D721Med (cell line): ENCODE results near the gene KDM4C.

Experiments used
- DNase-seq: peaks from one replicate; pipeline ENCODE4 v3.0.0; 2011; ENCODE audit warnings: low spot score; ENCODE audit not compliant: insufficient read length
- FAIRE-seq: peaks from 2 replicates; lab custom pipeline; 2011; peaks lifted over from hg19 to GRCh38; lab: Jason Lieb, UNC
- TF ChIP-seq, protein P1 (sequence below): IDR thresholded peaks from 2 replicates; pipeline ENCODE4 v1.5.1; 2012; ENCODE audit warnings: mild to moderate bottlenecking, control low read depth; ENCODE audit not compliant: insufficient read depth; ENCODE audit errors: missing control alignments

Gene KDM4C

DNA sequence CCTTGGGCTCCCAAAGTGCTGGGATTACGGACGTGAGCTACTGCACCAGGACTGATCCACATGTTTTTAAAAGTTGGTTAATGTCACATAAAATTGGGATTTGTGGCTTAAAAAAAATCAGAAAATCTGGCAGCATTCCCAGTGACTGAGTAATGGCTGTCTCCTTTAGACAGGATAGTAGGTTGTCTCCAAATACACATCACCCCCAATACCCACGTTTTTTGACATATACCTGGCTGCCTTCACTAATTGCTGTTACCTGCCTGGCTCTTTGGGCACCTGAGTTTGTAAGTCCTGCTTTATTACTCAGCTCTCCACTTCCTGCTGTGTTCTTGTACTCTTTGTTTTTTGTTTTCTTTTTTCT lies 84.8 kb downstream of the KDM4C start:
- TF ChIP-seq, protein P1, sequence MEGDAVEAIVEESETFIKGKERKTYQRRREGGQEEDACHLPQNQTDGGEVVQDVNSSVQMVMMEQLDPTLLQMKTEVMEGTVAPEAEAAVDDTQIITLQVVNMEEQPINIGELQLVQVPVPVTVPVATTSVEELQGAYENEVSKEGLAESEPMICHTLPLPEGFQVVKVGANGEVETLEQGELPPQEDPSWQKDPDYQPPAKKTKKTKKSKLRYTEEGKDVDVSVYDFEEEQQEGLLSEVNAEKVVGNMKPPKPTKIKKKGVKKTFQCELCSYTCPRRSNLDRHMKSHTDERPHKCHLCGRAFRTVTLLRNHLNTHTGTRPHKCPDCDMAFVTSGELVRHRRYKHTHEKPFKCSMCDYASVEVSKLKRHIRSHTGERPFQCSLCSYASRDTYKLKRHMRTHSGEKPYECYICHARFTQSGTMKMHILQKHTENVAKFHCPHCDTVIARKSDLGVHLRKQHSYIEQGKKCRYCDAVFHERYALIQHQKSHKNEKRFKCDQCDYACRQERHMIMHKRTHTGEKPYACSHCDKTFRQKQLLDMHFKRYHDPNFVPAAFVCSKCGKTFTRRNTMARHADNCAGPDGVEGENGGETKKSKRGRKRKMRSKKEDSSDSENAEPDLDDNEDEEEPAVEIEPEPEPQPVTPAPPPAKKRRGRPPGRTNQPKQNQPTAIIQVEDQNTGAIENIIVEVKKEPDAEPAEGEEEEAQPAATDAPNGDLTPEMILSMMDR: no peak
- FAIRE-seq (no peak), DNase-seq (no peak)

DNA sequence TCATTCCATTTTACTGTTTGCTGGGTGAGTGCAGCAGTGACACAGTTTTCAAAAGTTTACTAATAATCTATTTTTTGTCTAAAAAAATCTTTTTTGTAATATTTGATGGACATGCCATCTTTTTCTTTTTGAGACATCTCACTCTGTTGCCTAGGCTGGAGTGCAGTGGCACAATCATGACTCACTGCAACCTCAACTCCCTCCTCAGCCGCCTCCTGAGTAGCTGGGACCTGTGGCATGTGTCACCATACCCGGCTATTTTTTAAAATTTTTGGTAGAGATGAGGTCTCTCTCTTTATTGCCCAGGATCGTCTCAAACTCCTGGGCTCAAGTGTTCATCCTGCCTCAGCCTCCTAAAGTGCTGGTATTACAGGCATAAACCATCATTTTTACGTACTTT lies 86.0 kb downstream of the KDM4C start:
- no peak for DNase-seq
- TF ChIP-seq, protein P1: no peak
- FAIRE-seq: no peak

GRCh38 chr9:6844267-6844666 lies 86.5 kb downstream of the KDM4C start:
- TF ChIP-seq, protein P1: no peak
- DNase-seq (no peak), FAIRE-seq (no peak)

GRCh38 chr9:6845128-6845826 lies 87.5 kb downstream of the KDM4C start:
- TF ChIP-seq, protein P1: no peak
- DNase-seq (no peak), FAIRE-seq (no peak)

GRCh38 chr9:6845880-6846279 lies 88.1 kb downstream of the KDM4C start:
- FAIRE-seq (no peak), DNase-seq (no peak)
- TF ChIP-seq, protein P1: peak; percentile 13

- FAIRE-seq (no peak), DNase-seq (no peak)
Observed at GRCh38 chr9:6852243-6852963, 94.6 kb downstream of the KDM4C start.

More at GRCh38 chr9:6852243-6852963, 94.6 kb downstream of the KDM4C start:
- TF ChIP-seq, protein P1: no peak
